Articular chondrocyte of knee joint (primary cell): ENCODE data around the gene ARRB2. TPM values are rescaled to one million over a fixed set of nuclear protein-coding genes. Genes with fewer than 3 reads are reported as not detected.

Source experiments
- total RNA-seq: library from RNA; depleted of rRNA; stranded (reverse); fragments of >200 nt; gene quantifications from 2 replicates; pipeline ENCODE4 v1.2.3, GENCODE V29; 2012

The ARRB2 gene
- total RNA-seq = 5.5 and 5.8 TPM in 2 replicates

GRCh38 chr17:4709794-4710692 is at the start of gene ARRB2:
Gene ARRB2 (plus strand): TSS chr17:4710632. CDS start chr17:4710722, 90 bp downstream.

DNA sequence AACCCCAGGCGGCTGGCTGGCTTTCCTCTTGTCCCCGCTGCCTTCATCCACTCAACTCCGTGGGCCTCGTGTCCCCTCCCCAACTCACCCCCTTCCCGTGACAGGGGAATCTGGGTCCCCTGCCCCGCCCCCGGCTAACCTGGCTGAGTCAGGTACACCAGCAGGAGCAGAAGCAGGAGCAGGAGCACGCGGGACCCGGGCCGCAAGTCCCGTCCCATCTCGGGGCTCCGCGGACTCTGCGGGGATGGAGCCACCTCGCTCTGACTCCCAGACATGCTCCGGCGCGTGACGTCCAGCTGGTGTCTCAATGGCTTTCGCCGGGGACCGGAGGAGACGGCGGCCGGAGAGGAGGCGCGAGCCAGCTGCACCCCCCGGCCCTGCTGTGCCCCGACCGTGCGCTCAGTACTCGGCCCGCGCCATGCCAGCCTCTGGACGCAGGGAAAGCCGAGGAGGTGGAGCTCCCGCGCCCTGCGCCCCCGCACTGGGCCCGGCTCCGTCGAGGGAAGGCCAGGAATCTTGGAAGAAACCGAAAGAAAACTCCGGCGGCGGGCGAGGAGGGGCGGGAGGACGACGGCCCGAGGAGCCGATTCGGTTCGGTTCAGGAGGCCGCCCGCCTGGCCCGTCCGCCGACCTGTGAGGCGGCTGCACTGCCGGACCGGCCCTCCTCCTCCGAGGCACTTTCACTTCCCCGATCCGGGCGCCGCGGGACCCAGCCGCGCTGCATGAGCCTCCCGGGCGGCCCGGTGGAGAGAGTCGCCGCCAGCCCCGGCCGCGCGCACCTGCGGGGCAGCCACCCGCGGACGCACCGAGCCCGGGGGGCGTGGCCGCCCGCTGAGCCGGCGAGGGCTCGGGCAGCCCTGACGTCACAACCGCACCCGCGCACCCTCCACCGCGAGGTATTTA is 28.9 kb downstream of the ARRB2 start, which contains the start of the genes CXCL16 and ZMYND15:
CXCL16 (minus strand) TSS at position 807 of the 903 bp plus-strand sequence; CDS start at position 218, 589 bp downstream.
ZMYND15 (plus strand) TSS at position 712 of the 903 bp plus-strand sequence. CDS start 716 bp downstream, outside the sequence.

Other genes starting within 250 kb of the ARRB2 start
- 0.65 and 1.3 TPM in 2 replicates for gene SPNS2, start 211.8 kb upstream of the ARRB2 start, total RNA-seq
- gene MYBBP1A, start 155.2 kb upstream of the ARRB2 start, total RNA-seq = 36.4 and 48.7 TPM in 2 replicates
- not detected in 2 replicates for gene GGT6, start 150.1 kb upstream of the ARRB2 start, total RNA-seq
- not detected in 2 replicates for gene SMTNL2, start 126.1 kb upstream of the ARRB2 start, total RNA-seq
- gene ALOX15, start 69.0 kb upstream of the ARRB2 start, total RNA-seq = not detected in 2 replicates
- 16.2 and 21.5 TPM in 2 replicates for gene PELP1, start 6.5 kb upstream of the ARRB2 start, total RNA-seq
- gene MED11, start 20.8 kb downstream of the ARRB2 start, total RNA-seq = 12.1 and 13.9 TPM in 2 replicates
- gene ZMYND15, start 29.2 kb downstream of the ARRB2 start, total RNA-seq = 0.65 TPM in 2 replicates
- gene CXCL16, start 29.3 kb downstream of the ARRB2 start, total RNA-seq = 9.7 and 11.0 TPM in 2 replicates
- not detected in 2 replicates for gene TM4SF5, start 61.3 kb downstream of the ARRB2 start, total RNA-seq
- 0.26 and 1.6 TPM in 2 replicates for gene VMO1, start 75.7 kb downstream of the ARRB2 start, total RNA-seq
- not detected in 2 replicates for gene GLTPD2, start 78.3 kb downstream of the ARRB2 start, total RNA-seq
- gene PSMB6, start 85.5 kb downstream of the ARRB2 start, total RNA-seq = 106 and 116 TPM in 2 replicates
- gene PLD2, start 96.5 kb downstream of the ARRB2 start, total RNA-seq = 17.4 and 18.2 TPM in 2 replicates
- 32.3 and 32.4 TPM in 2 replicates for gene MINK1, start 122.7 kb downstream of the ARRB2 start, total RNA-seq
- 2.3 and 2.5 TPM in 2 replicates for gene C17orf107, start 188.9 kb downstream of the ARRB2 start, total RNA-seq
- gene CHRNE, start 192.5 kb downstream of the ARRB2 start, total RNA-seq = 0.65 TPM in 2 replicates
- not detected in 2 replicates for gene GP1BA, start 221.6 kb downstream of the ARRB2 start, total RNA-seq
- 29.7 and 30.7 TPM in 2 replicates for gene SLC25A11, start 229.4 kb downstream of the ARRB2 start, total RNA-seq
- gene RNF167, start 229.6 kb downstream of the ARRB2 start, total RNA-seq = 20.5 and 21.3 TPM in 2 replicates
- 278 and 326 TPM in 2 replicates for gene PFN1, start 237.9 kb downstream of the ARRB2 start, total RNA-seq
- 0.76 and 1.6 TPM in 2 replicates for gene ENO3, start 240.5 kb downstream of the ARRB2 start, total RNA-seq